HG03575 (cell line): Measurements from ENCODE around the gene CLDN22.

ENCODE experiments used
- ATAC-seq: cut with Tn5 transposase; IDR thresholded peaks from one replicate; pipeline ENCODE4 v1.9.1; 2021; ENCODE audit not compliant: unreplicated experiment, insufficient number of reproducible peaks, low FRiP score; ENCODE audit errors: extremely low read depth

Gene CLDN22

GRCh38 chr4:183320211-183321059 is at the start of gene CLDN22:
TSS of gene CLDN22 (minus strand) at chr4:183320276. CDS start at chr4:183320218, 58 bp downstream.
- ATAC-seq = no peak

- ATAC-seq = no peak
Observed at GRCh38 chr4:183369073-183369472, 49.0 kb upstream of the CLDN22 start.

- no peak for ATAC-seq
Observed at GRCh38 chr4:183366206-183366835, 46.2 kb upstream of the CLDN22 start.

- no peak for ATAC-seq
Observed at GRCh38 chr4:183364025-183364424, 43.9 kb upstream of the CLDN22 start.

GRCh38 chr4:183362916-183363542 is 43.0 kb upstream of the CLDN22 start:
- no peak for ATAC-seq

GRCh38 chr4:183362036-183362435 is 42.0 kb upstream of the CLDN22 start:
- ATAC-seq = no peak

- no peak for ATAC-seq
Observed at GRCh38 chr4:183360161-183360919, 40.3 kb upstream of the CLDN22 start.

GRCh38 chr4:183358215-183358755 is 38.2 kb upstream of the CLDN22 start:
- no peak for ATAC-seq

- no peak for ATAC-seq
Observed at GRCh38 chr4:183356931-183357675, 37.0 kb upstream of the CLDN22 start.

GRCh38 chr4:183356173-183356830 is 36.2 kb upstream of the CLDN22 start:
- no peak for ATAC-seq

- ATAC-seq = no peak
Observed at GRCh38 chr4:183355405-183355804, 35.3 kb upstream of the CLDN22 start.

- no peak for ATAC-seq
Observed at GRCh38 chr4:183354219-183354618, 34.1 kb upstream of the CLDN22 start.

- no peak for ATAC-seq
Observed at GRCh38 chr4:183353557-183353956, 33.5 kb upstream of the CLDN22 start.

GRCh38 chr4:183352546-183352945 is 32.5 kb upstream of the CLDN22 start:
- ATAC-seq = no peak

GRCh38 chr4:183350317-183351071 is 30.4 kb upstream of the CLDN22 start:
- no peak for ATAC-seq

GRCh38 chr4:183349673-183350072 is 29.6 kb upstream of the CLDN22 start:
- no peak for ATAC-seq
